HCT116 (cell line): ENCODE measurements around the gene TESK1. TPM values are rescaled to one million over a fixed set of nuclear protein-coding genes. Genes with fewer than 3 reads are reported as not detected.

Source experiments
- ATAC-seq: fragments of 200-7000 bp; cut with Tn5 transposase; 2 replicates; pipeline ENCODE4 v1.9.1; 2020; ENCODE audit warnings: mild to moderate bottlenecking, moderate library complexity
- BruUV-seq: library from RNA; stranded (reverse); fragments of 400-500 nt; replicated peaks from 2 replicates; lab custom pipeline; 2021; lab: Mats Ljungman, UMichigan
- CTCF ChIA-PET: fragments of 300-600 bp; sonication (Branson Sonifier 250); formaldehyde crosslinking; loops from one replicate; lab custom pipeline; 2021; ENCODE audit warnings: antibody characterized with exemption; lab: Charles Lee
- POLR2A ChIA-PET: fragments of 300-600, 350-600 bp; sonication (Branson Sonifier 250); formaldehyde crosslinking; loops from one replicate; lab custom pipeline; 2021; ENCODE audit warnings: antibody characterized with exemption; lab: Charles Lee
- RAD21 ChIA-PET, 2 experiments: fragments of 300-600 bp; sonication (Branson Sonifier 250); formaldehyde crosslinking; loops; one replicate each; lab custom pipeline; 2023; ENCODE audit warnings: low total read pairs in 2 of 2; ENCODE audit not compliant: uncharacterized antibody in 2 of 2, unreplicated experiment in 2 of 2, low non-redundant PET in 1 of 2; lab: Charles Lee
- DNase-seq: peaks from one replicate; pipeline ENCODE4 v3.0.0-alpha.2; 2010; ENCODE audit warnings: low read depth, low spot score
- H2AFZ ChIP-seq: fragments of 200-600 bp; shearing (Covaris generic), sonication (generic); 2 replicates; pipeline ENCODE4 v1.6.1; 2017; ENCODE audit warnings: low read depth, mixed run types, mixed read lengths, antibody characterized with exemption, low read length; ENCODE audit not compliant: poor library complexity, severe bottlenecking
- H3K27ac ChIP-seq: 2 replicates; pipeline ENCODE4 v1.5.1; 2012; ENCODE audit warnings: low read depth, low read length
- H3K27me3 ChIP-seq: fragments of 200-600 bp; sonication (generic); 2 replicates; pipeline ENCODE4 v1.6.1; 2016; ENCODE audit warnings: mixed run types, low read length, mixed read lengths; ENCODE audit not compliant: insufficient read depth
- H3K36me3 ChIP-seq, 2 experiments: fragments of 200-500 bp in 1 of 2; fragments of 200-600 bp in 1 of 2; sonication (Bioruptor generic) in 1 of 2; sonication (generic) in 1 of 2; 2 replicates each; pipeline versions ENCODE4 v1.5.1 to v1.6.1; 2014 to 2016; ENCODE audit warnings: low read length in 2 of 2, inconsistent platforms in 1 of 2, mixed read lengths in 1 of 2, mixed run types in 1 of 2; ENCODE audit not compliant: insufficient read depth in 2 of 2, control insufficient read depth in 1 of 2
- H3K4me1 ChIP-seq, 2 experiments: fragments of 200-600 bp in 1 of 2; sonication (generic) in 1 of 2; 2 replicates each; pipeline versions ENCODE4 v1.5.1 to v1.6.1; 2012 to 2017; ENCODE audit warnings: low read length in 2 of 2, inconsistent platforms in 1 of 2, mild to moderate bottlenecking in 1 of 2, mixed read lengths in 1 of 2, mixed run types in 1 of 2, moderate library complexity in 1 of 2; ENCODE audit not compliant: insufficient read depth in 2 of 2, control insufficient read depth in 1 of 2
- H3K4me2 ChIP-seq: fragments of 200-600 bp; sonication (generic); 2 replicates; pipeline ENCODE4 v1.6.1; 2017; ENCODE audit warnings: mixed run types, low read length, mixed read lengths
- H3K4me3 ChIP-seq, 2 experiments: fragments of 200-600 bp in 1 of 2; sonication (generic) in 1 of 2; replicated peaks in 1 of 2; 2 replicates each; pipeline ENCODE4 v1.5.1; 2011 to 2016; ENCODE audit warnings: low read length in 2 of 2, control low read depth in 1 of 2, low read depth in 1 of 2, mild to moderate bottlenecking in 1 of 2, mixed read lengths in 1 of 2, mixed run types in 1 of 2
- H3K79me2 ChIP-seq: fragments of 200-600 bp; sonication (generic); 2 replicates; pipeline ENCODE4 v1.6.1; 2017; ENCODE audit warnings: mild to moderate bottlenecking, mixed run types, low read length, moderate library complexity, mixed read lengths; ENCODE audit not compliant: insufficient read depth
- H3K9ac ChIP-seq: fragments of 200-600 bp; sonication (generic); 2 replicates; pipeline ENCODE4 v1.6.1; 2016; ENCODE audit warnings: low read length, mixed read lengths
- H3K9me2 ChIP-seq: fragments of 200-600 bp; sonication (generic), shearing (Covaris generic); 2 replicates; pipeline ENCODE4 v1.6.1; 2017; ENCODE audit warnings: mixed run types, mild to moderate bottlenecking, moderate library complexity; ENCODE audit not compliant: insufficient read depth
- H3K9me3 ChIP-seq, 2 experiments: fragments of 200-500 bp in 1 of 2; fragments of 200-600 bp in 1 of 2; sonication (Bioruptor generic) in 1 of 2; sonication (generic) in 1 of 2; 2 replicates each; pipeline ENCODE4 v1.6.1; 2014 to 2017; ENCODE audit warnings: low read length in 2 of 2, mixed read lengths in 2 of 2, inconsistent platforms in 1 of 2, low read depth in 1 of 2, mild to moderate bottlenecking in 1 of 2, mixed run types in 1 of 2, moderate library complexity in 1 of 2; ENCODE audit not compliant: control insufficient read depth in 1 of 2, insufficient read depth in 1 of 2
- H4K20me1 ChIP-seq: fragments of 200-600 bp; sonication (generic), shearing (Covaris generic); 2 replicates; pipeline ENCODE4 v1.6.1; 2017; ENCODE audit warnings: mixed run types, mild to moderate bottlenecking, moderate library complexity; ENCODE audit not compliant: insufficient read depth
- EGR1 ChIP-seq: IDR thresholded peaks from 2 replicates; pipeline ENCODE4 v1.6.1; 2012; ENCODE audit warnings: low read depth
- MAX ChIP-seq: IDR thresholded peaks from 2 replicates; pipeline ENCODE4 v1.6.1; 2012
- POLR2AphosphoS5 ChIP-seq: IDR thresholded peaks from 2 replicates; pipeline ENCODE4 v1.6.1; 2011; ENCODE audit warnings: mild to moderate bottlenecking, low read depth, low read length, moderate library complexity
- RAD21 ChIP-seq: IDR thresholded peaks from 2 replicates; pipeline ENCODE4 v1.6.1; 2012; ENCODE audit warnings: low read depth, mild to moderate bottlenecking
- TCF7L2 ChIP-seq: IDR thresholded peaks from 2 replicates; pipeline ENCODE4 v1.7.0; 2011; ENCODE audit warnings: borderline replicate concordance, inconsistent platforms; ENCODE audit not compliant: insufficient read depth, insufficient read length; ENCODE audit errors: extremely low read depth
- ZBTB33 ChIP-seq: IDR thresholded peaks from 2 replicates; pipeline ENCODE4 v1.6.1; 2011; ENCODE audit warnings: mild to moderate bottlenecking, low read length, moderate library complexity; ENCODE audit not compliant: insufficient replicate concordance; ENCODE audit errors: extremely low read depth
- intact Hi-C: fragments of 100-400 bp; cut with micrococcal nuclease; formaldehyde crosslinking; loops from 2 replicates; pipeline ENCODE4 v1.10.0; 2022
- total RNA-seq: library from RNA; stranded (reverse); gene quantifications from one replicate; pipeline ENCODE4 v1.2.1, GENCODE V29; 2021; ENCODE audit not compliant: unreplicated experiment

TESK1 gene
- total RNA-seq, 1 experiment from 2014 or later: 26.6 TPM

- intact Hi-C loops: loop anchor here (1.0 to 10.0 kb wide), 4 partner anchors 34 to 542 kb away; partner anchors contain the start of genes ATOSB, CREB3, TESK1 and TLN1
- ATAC-seq (no peak), DNase-seq (no peak)
- H3K4me3 ChIP-seq: peak overlapping the region in 1 of 2 experiments; percentile 28; a peak in 1 of 4 replicates
- RAD21 ChIA-PET: interaction anchor here in 1 of 2 experiments (0.8 kb wide), 1 partner anchor 40 kb away, joined by 3 read pairs; no protein-coding TSS in a partner anchor
- H3K4me1 ChIP-seq: peaks cover 10 to 40% of the 10 kb centered on the region in 2 experiments; a peak in 3 of 4 replicates
- H3K9me3 ChIP-seq: no peaks in the 10 kb centered on the region
- H3K9me2 ChIP-seq: no peaks in the 10 kb centered on the region
- peak overlapping the region; percentile 90 for H3K9ac ChIP-seq
- no peaks in the 10 kb centered on the region for H4K20me1 ChIP-seq
- POLR2A ChIA-PET: interaction anchor here (0.8 to 2.9 kb wide), 4 partner anchors 9 to 75 kb away, joined by 3 to 11 read pairs (median 6); partner anchors contain the start of genes CREB3 and TLN1
- H3K79me2 ChIP-seq: no peaks in the 10 kb centered on the region; the same call in 1 of the 2 replicates
- H3K27me3 ChIP-seq: no peaks in the 10 kb centered on the region
- H3K36me3 ChIP-seq: peaks cover 5 to 14% of the 10 kb centered on the region in 2 experiments; a peak in 2 of 4 replicates
- no TSS peak for BruUV-seq
- CTCF ChIA-PET: interaction anchor here (0.7 to 2.6 kb wide), 6 partner anchors 10 to 79 kb away, joined by 3 to 12 read pairs (median 6); partner anchors contain the start of genes CREB3 and TLN1
- H2AFZ ChIP-seq: peak overlapping the region; percentile 70
- TF ChIP-seq EGR1 (no peak), RAD21 (no peak)
- H3K4me2 ChIP-seq: peak overlapping the region; percentile 79
- H3K27ac ChIP-seq: peak overlapping the region; percentile 85; the same call in 1 of the 2 replicates
Measured at GRCh38 chr9:35656831-35657545, 51.9 kb downstream of the TESK1 start.

GRCh38 chr9:35657546-35658136 lies 52.6 kb downstream of the TESK1 start, which contains the start of gene RMRP:
Gene RMRP, minus strand, starts transcription at chr9:35658019.
- peak; percentile 89 for ATAC-seq
- H4K20me1 ChIP-seq: no peaks in the 10 kb centered on the region
- peak within 1 kb of the TSS; percentile 70 for H2AFZ ChIP-seq
- intact Hi-C loops: loop anchor here (1.0 to 10.0 kb wide), 4 partner anchors 33 to 543 kb away; partner anchors contain the start of genes ATOSB, CREB3, TESK1 and TLN1
- ChIA-PET CTCF (interaction anchor here (0.7 to 2.6 kb wide), 8 partner anchors 11 to 78 kb away, joined by 3 to 12 read pairs (median 4); partner anchors contain the start of genes CREB3, TESK1, TLN1 and TPM2), RAD21 (interaction anchor here (0.8 kb wide), 2 partner anchors 31 to 39 kb away, joined by 3 read pairs; no protein-coding TSS in a partner anchor), POLR2A (interaction anchor here (0.8 to 2.9 kb wide), 5 partner anchors 10 to 99 kb away, joined by 3 to 11 read pairs (median 5); partner anchors contain the start of genes CREB3 and TLN1)
- peaks cover 6 to 15% of the 10 kb centered on the region in 2 experiments; a peak in 3 of 4 replicates for H3K36me3 ChIP-seq
- no peaks in the 10 kb centered on the region for H3K9me2 ChIP-seq
- H3K4me1 ChIP-seq: peaks cover 10 to 34% of the 10 kb centered on the region in 2 experiments; a peak in 3 of 4 replicates
- peaks cover 5% of the 10 kb centered on the region; the same call in 1 of the 2 replicates for H3K79me2 ChIP-seq
- DNase-seq: peak; percentile 99
- no TSS peak for BruUV-seq
- H3K9me3 ChIP-seq: no peaks in the 10 kb centered on the region
- peak within 1 kb of the TSS; percentile 68 to 75 for H3K4me3 ChIP-seq
- TF ChIP-seq ZBTB33 (peak; percentile 73), MAX (no peak), POLR2AphosphoS5 (peak; percentile 29; the same call in 1 of the 2 replicates), TCF7L2 (peak; percentile 82)
- peak within 1 kb of the TSS; percentile 90 for H3K9ac ChIP-seq
- H3K4me2 ChIP-seq: peak within 1 kb of the TSS; percentile 79
- H3K27ac ChIP-seq: peak within 1 kb of the TSS; percentile 85
- H3K27me3 ChIP-seq: no peaks in the 10 kb centered on the region
